Bronchus fibroblast of lung (primary cell): ENCODE measurements around the gene CXCL1. TPM values are rescaled to one million over a fixed set of nuclear protein-coding genes. Genes with fewer than 3 reads are reported as not detected.

ENCODE experiments used
- total RNA-seq: library from RNA; depleted of rRNA; stranded (reverse); fragments of >200 nt; gene quantifications from 2 replicates; pipeline ENCODE4 v1.2.3, GENCODE V29; 2015

CXCL1 gene
- total RNA-seq, result 6.2 and 7.3 TPM in 2 replicates

DNA sequence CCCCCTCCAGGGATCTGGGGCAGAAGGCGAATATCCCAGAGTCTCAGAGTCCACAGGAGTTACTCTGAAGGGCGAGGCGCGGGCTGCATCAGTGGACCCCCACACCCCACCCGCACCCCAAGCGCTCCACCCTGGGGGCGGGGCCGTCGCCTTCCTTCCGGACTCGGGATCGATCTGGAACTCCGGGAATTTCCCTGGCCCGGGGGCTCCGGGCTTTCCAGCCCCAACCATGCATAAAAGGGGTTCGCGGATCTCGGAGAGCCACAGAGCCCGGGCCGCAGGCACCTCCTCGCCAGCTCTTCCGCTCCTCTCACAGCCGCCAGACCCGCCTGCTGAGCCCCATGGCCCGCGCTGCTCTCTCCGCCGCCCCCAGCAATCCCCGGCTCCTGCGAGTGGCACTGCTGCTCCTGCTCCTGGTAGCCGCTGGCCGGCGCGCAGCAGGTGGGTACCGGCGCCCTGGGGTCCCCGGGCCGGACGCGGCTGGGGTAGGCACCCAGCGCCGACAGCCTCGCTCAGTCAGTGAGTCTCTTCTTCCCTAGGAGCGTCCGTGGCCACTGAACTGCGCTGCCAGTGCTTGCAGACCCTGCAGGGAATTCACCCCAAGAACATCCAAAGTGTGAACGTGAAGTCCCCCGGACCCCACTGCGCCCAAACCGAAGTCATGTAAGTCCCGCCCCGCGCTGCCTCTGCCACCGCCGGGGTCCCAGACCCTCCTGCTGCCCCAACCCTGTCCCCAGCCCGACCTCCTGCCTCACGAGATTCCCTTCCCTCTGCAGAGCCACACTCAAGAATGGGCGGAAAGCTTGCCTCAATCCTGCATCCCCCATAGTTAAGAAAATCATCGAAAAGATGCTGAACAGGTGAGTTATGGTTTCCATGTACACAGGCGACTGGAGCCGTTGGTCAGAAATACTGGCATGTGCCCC is at the start of gene CXCL1:
TSS of gene CXCL1 (plus strand) at position 264 of the 926 bp plus-strand sequence. CDS start at position 342, 78 bp downstream.

DNA sequence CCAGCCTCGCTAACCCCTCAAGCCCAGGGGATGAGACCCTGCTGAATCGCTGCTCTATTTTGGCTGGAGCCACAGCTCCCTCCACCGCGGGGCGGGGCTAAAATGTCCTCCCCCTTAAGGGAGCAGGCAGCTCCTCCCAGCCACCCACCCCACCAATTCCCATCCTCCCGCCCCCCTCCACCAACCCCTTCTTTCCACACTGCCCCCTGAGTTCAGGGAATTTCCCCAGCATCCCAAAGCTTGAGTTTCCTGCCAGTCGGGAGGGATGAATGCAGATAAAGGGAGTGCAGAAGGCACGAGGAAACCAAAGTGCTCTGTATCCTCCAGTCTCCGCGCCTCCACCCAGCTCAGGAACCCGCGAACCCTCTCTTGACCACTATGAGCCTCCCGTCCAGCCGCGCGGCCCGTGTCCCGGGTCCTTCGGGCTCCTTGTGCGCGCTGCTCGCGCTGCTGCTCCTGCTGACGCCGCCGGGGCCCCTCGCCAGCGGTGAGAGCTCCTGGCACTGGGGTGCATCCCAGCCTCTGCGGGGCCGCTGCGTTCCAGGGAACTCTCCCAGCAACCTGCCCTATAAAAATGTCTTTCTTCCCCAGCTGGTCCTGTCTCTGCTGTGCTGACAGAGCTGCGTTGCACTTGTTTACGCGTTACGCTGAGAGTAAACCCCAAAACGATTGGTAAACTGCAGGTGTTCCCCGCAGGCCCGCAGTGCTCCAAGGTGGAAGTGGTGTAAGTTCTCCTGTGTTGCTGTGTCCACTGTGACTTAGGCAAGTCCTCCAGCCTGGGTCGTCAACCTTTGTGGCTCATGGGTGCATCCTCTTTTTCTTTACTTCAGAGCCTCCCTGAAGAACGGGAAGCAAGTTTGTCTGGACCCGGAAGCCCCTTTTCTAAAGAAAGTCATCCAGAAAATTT is 32.6 kb upstream of the CXCL1 start, which contains the start of gene CXCL6:
TSS of gene CXCL6 (plus strand) at position 306 of the 907 bp plus-strand sequence. CDS start at position 379, 73 bp downstream.

GRCh38 chr4:73853246-73853704 is 15.9 kb upstream of the CXCL1 start, which contains the start of gene PF4V1:
TSS of gene PF4V1 (plus strand) at chr4:73853296. CDS start at chr4:73853363, 67 bp downstream.

Other genes starting within 250 kb of the CXCL1 start
- gene RASSF6, start 249.0 kb upstream of the CXCL1 start, total RNA-seq, result 1.3 and 1.8 TPM in 2 replicates
- gene CXCL8, start 128.8 kb upstream of the CXCL1 start, total RNA-seq, result 5.6 and 6.9 TPM in 2 replicates
- 1.0 and 2.5 TPM in 2 replicates for gene CXCL6, start 32.7 kb upstream of the CXCL1 start, total RNA-seq
- not detected in 2 replicates for gene PF4V1, start 16.1 kb upstream of the CXCL1 start, total RNA-seq
- 0.50 and 2.1 TPM in 2 replicates for gene PF4, start 112.6 kb downstream of the CXCL1 start, total RNA-seq
- 0.34 TPM in 1 of 2 replicates, not detected in the other for gene PPBP, start 118.8 kb downstream of the CXCL1 start, total RNA-seq
- gene CXCL5, start 129.3 kb downstream of the CXCL1 start, total RNA-seq, result 5.9 and 7.6 TPM in 2 replicates
- 2.4 and 4.6 TPM in 2 replicates for gene CXCL3, start 169.3 kb downstream of the CXCL1 start, total RNA-seq
- 5.5 and 6.4 TPM in 2 replicates for gene CXCL2, start 229.8 kb downstream of the CXCL1 start, total RNA-seq